A549 (cell line): ENCODE data around the gene MAPK8IP3. TPM values are rescaled to one million over a fixed set of nuclear protein-coding genes. Genes with fewer than 3 reads are reported as not detected.

Experiments used
- ATAC-seq, 2 experiments: fragments of 200-7000 bp in 1 of 2; fragments of >200 bp in 1 of 2; cut with Nextera tagmentation in 1 of 2; cut with Tn5 transposase in 1 of 2; 3 replicates each; pipeline versions ENCODE4 v1.8.0 to v1.9.1; 2018 to 2020; ENCODE audit warnings: mild to moderate bottlenecking in 1 of 2, moderate library complexity in 1 of 2
- CTCF ChIA-PET: fragments of 300-600 bp; sonication (Branson Sonifier 250); formaldehyde crosslinking; extraction: SDS; loops from one replicate; lab custom pipeline; 2021; ENCODE audit warnings: antibody characterized with exemption, inconsistent platforms; lab: Yijun Ruan, JAX
- POLR2A ChIA-PET: fragments of 350-600 bp; formaldehyde crosslinking; extraction: SDS; loops from one replicate; lab custom pipeline; 2021; ENCODE audit warnings: antibody characterized with exemption, inconsistent platforms; lab: Yijun Ruan, JAX
- DNase-seq, 2 experiments: peaks; one replicate each; pipeline versions ENCODE4 v3.0.0 to v3.0.0-alpha.2; 2011 to 2016; ENCODE audit warnings: low read depth in 1 of 2, low spot score in 1 of 2
- FAIRE-seq: peaks from 2 replicates; lab custom pipeline; 2011; peaks lifted over from hg19 to GRCh38; lab: Jason Lieb, UNC
- H3K27ac ChIP-seq, 2 experiments: fragments of >200 bp; sonication (Bioruptor Twin); formaldehyde crosslinking; 3 replicates each; pipeline ENCODE4 v1.5.1; 2016 to 2017
- H3K4me1 ChIP-seq: fragments of >200 bp; sonication (Bioruptor Twin); formaldehyde crosslinking; 3 replicates; pipeline ENCODE4 v1.6.1; 2016
- H3K4me2 ChIP-seq: fragments of >200 bp; sonication (Bioruptor Twin); formaldehyde crosslinking; 3 replicates; pipeline ENCODE4 v1.6.1; 2016
- H3K4me3 ChIP-seq: fragments of >200 bp; sonication (Bioruptor Twin); formaldehyde crosslinking; 3 replicates; pipeline ENCODE4 v1.5.1; 2016
- H3K9me3 ChIP-seq: fragments of >200 bp; sonication (Bioruptor Twin); formaldehyde crosslinking; 3 replicates; pipeline ENCODE4 v1.6.1; 2016
- ATOH8 ChIP-seq: fragments of 250-450 bp; sonication (Bioruptor Pico); IDR thresholded peaks from 2 replicates; pipeline ENCODE4 v1.5.0; 2020; ENCODE audit warnings: low read depth, mild to moderate bottlenecking, moderate library complexity
- CBX2 ChIP-seq: fragments of 200-600 bp; sonication (generic); IDR thresholded peaks from 2 replicates; pipeline ENCODE4 v1.6.1; 2016; ENCODE audit warnings: low read depth, mild to moderate bottlenecking, borderline replicate concordance
- CEBPB ChIP-seq, 2 experiments: fragments of >200 bp in 1 of 2; sonication (Bioruptor Twin) in 1 of 2; formaldehyde crosslinking in 1 of 2; IDR thresholded peaks; 2 replicates each; pipeline ENCODE4 v1.6.1; 2012 to 2016
- CHD4 ChIP-seq: fragments of 200-600 bp; sonication (generic); IDR thresholded peaks from 2 replicates; pipeline ENCODE4 v1.6.1; 2016; ENCODE audit warnings: antibody characterized with exemption, mild to moderate bottlenecking, borderline replicate concordance
- E2F6 ChIP-seq: IDR thresholded peaks from 2 replicates; pipeline ENCODE4 v1.6.1; 2012; ENCODE audit warnings: low read depth, borderline replicate concordance
- EHF ChIP-seq: fragments of 250-450 bp; sonication (Bioruptor Pico); IDR thresholded peaks from 2 replicates; pipeline ENCODE4 v1.5.0; 2020; ENCODE audit warnings: mild to moderate bottlenecking
- EHMT2 ChIP-seq: fragments of 200-600 bp; sonication (generic); IDR thresholded peaks from 2 replicates; pipeline ENCODE4 v1.6.1; 2016; ENCODE audit warnings: antibody characterized with exemption, low read depth, mild to moderate bottlenecking, moderate library complexity
- ELK1 ChIP-seq: fragments of 150-350 bp; IDR thresholded peaks from 2 replicates; pipeline ENCODE4 v1.6.1; 2014; ENCODE audit warnings: low read depth, mild to moderate bottlenecking, low read length
- FOSB ChIP-seq: fragments of 250-450 bp; sonication (Bioruptor Pico); IDR thresholded peaks from 2 replicates; pipeline ENCODE4 v1.5.0; 2020; ENCODE audit warnings: mild to moderate bottlenecking, moderate library complexity
- GATA3 ChIP-seq: IDR thresholded peaks from 2 replicates; pipeline ENCODE4 v1.6.1; 2012; ENCODE audit warnings: borderline replicate concordance
- HES2 ChIP-seq: fragments of >200 bp; sonication (Bioruptor Twin); formaldehyde crosslinking; IDR thresholded peaks from 2 replicates; pipeline ENCODE4 v1.6.1; 2016
- HMGXB4 ChIP-seq: fragments of 250-450 bp; sonication (Bioruptor Pico); IDR thresholded peaks from 2 replicates; pipeline ENCODE4 v1.5.0; 2021; ENCODE audit warnings: mild to moderate bottlenecking, moderate library complexity, borderline replicate concordance
- MAFK ChIP-seq: fragments of 450-650 bp; IDR thresholded peaks from 2 replicates; pipeline ENCODE4 v1.6.1; 2014; ENCODE audit not compliant: partially characterized antibody
- POLR2A ChIP-seq: IDR thresholded peaks from 2 replicates; pipeline ENCODE4 v1.6.1; 2012; ENCODE audit warnings: mild to moderate bottlenecking, low read length
- RAD21 ChIP-seq, 2 experiments: fragments of >200 bp in 1 of 2; sonication (Bioruptor Twin) in 1 of 2; formaldehyde crosslinking in 1 of 2; IDR thresholded peaks in 1 of 2; conservative IDR thresholded peaks in 1 of 2; 2 replicates in 1 of 2; 3 replicates in 1 of 2; pipeline ENCODE4 v1.6.1; 2012 to 2018; ENCODE audit warnings: inconsistent platforms in 1 of 2
- RARB ChIP-seq: fragments of 250-450 bp; sonication (Bioruptor Pico); IDR thresholded peaks from 2 replicates; pipeline ENCODE4 v1.8.0; 2021; ENCODE audit warnings: mild to moderate bottlenecking, moderate library complexity
- RCOR1 ChIP-seq: fragments of 150-350 bp; IDR thresholded peaks from 2 replicates; pipeline ENCODE4 v1.6.1; 2014; ENCODE audit warnings: antibody characterized with exemption, low read length, low read depth
- RFX5 ChIP-seq: fragments of 450-650 bp; IDR thresholded peaks from 2 replicates; pipeline ENCODE4 v1.7.1; 2014; ENCODE audit warnings: antibody characterized with exemption, mild to moderate bottlenecking, moderate library complexity
- SREBF2 ChIP-seq: fragments of 450-650 bp; IDR thresholded peaks from 2 replicates; pipeline ENCODE4 v1.6.1; 2014; ENCODE audit warnings: mild to moderate bottlenecking, moderate library complexity
- ZNF302 ChIP-seq: fragments of 250-450 bp; sonication (Bioruptor Pico); IDR thresholded peaks from 2 replicates; pipeline ENCODE4 v1.9.0; 2021; ENCODE audit warnings: inconsistent platforms, mild to moderate bottlenecking, moderate library complexity
- ZSCAN20 ChIP-seq: fragments of 250-450 bp; sonication (Bioruptor Pico); IDR thresholded peaks from 2 replicates; pipeline ENCODE4 v1.8.0; 2022; ENCODE audit warnings: mild to moderate bottlenecking, moderate library complexity
- WGBS: methylation state at CpG from one replicate; pipeline ENCODE4 v1.1.6; 2017; ENCODE audit errors: missing lambda C conversion rate; 5-methylcytosine and 5-hydroxymethylcytosine counted together
- polyA plus RNA-seq, 4 experiments: library from polyadenylated mRNA; depleted of rRNA in 3 of 4; stranded (reverse); fragments of >200 nt; fragmentation: RNase III in 1 of 4; extraction: RNeasy Plus Mini Kit Qiagen cat#74134 plus additional on column Dnase treatment in 1 of 4; gene quantifications; 2 replicates in 3 of 4; 3 replicates in 1 of 4; pipeline ENCODE4 v1.2.3, GENCODE V29; 2011 to 2017

Gene MAPK8IP3
- polyA plus RNA-seq, 2 of the 4 experiments (the other 2 are of a cell fraction) = 12.0 to 53.3 TPM

- ChIA-PET POLR2A (interaction anchor here (0.5 kb wide), 1 partner anchor 140 kb away, joined by 3 read pairs; no protein-coding TSS in a partner anchor), CTCF (interaction anchor here (1.0 to 1.4 kb wide), 3 partner anchors 9 to 49 kb away, joined by 3 to 4 read pairs (median 4); partner anchors contain the start of gene MAPK8IP3)
- Histone ChIP-seq H3K4me2 (no peak overlapping the region), H3K9me3 (no peaks in the 10 kb centered on the region), H3K4me3 (no peak overlapping the region), H3K4me1 (no peaks in the 10 kb centered on the region), H3K27ac (no peak overlapping the region)
- no peak for FAIRE-seq
- TF ChIP-seq ZSCAN20 (CRISPR knock-in tag) (no peak), RAD21 (conservative IDR thresholded peaks at IDR 0.05 in 1 of 2, IDR thresholded peaks at IDR 0.05 in 1 of 2) (no peak), HES2 (no peak), SREBF2 (no peak), CEBPB (IDR thresholded peaks at IDR 0.05) (no peak), ATOH8 (CRISPR knock-in tag) (no peak), POLR2A (no peak), RFX5 (no peak), CHD4 (no peak), GATA3 (no peak), FOSB (CRISPR knock-in tag) (no peak)
- 93% methylated on average over 16 of the region's 24 CpGs for whole genome bisulfite sequencing
- ATAC-seq = no peak
- DNase-seq = no peak
Measured at GRCh38 chr16:1656808-1657617, 49.0 kb upstream of the MAPK8IP3 start.

GRCh38 chr16:1657841-1658240, 48.2 kb upstream of the MAPK8IP3 start:
- Histone ChIP-seq H3K4me1 (no peaks in the 10 kb centered on the region), H3K4me2 (no peak overlapping the region), H3K4me3 (no peak overlapping the region), H3K9me3 (no peaks in the 10 kb centered on the region), H3K27ac (no peak overlapping the region)
- FAIRE-seq (no peak), DNase-seq (no peak), ATAC-seq (no peak)
- TF ChIP-seq RCOR1 = no peak
- no peak for TF ChIP-seq MAFK
- TF ChIP-seq RARB (CRISPR knock-in tag) = no peak
- TF ChIP-seq E2F6 = no peak
- TF ChIP-seq EHMT2 = no peak
- TF ChIP-seq HMGXB4 (CRISPR knock-in tag) = no peak
- TF ChIP-seq ZNF302 (CRISPR knock-in tag) = no peak
- no peak for TF ChIP-seq CBX2
- TF ChIP-seq EHF = no peak
- TF ChIP-seq ELK1 = no peak
- WGBS = 95% methylated on average over 13 of the region's 13 CpGs
- ChIA-PET CTCF (interaction anchor here (1.0 to 1.3 kb wide), 2 partner anchors 8 to 23 kb away, joined by 3 to 4 read pairs; no protein-coding TSS in a partner anchor), POLR2A (interaction anchor here (0.5 kb wide), 1 partner anchor 141 kb away, joined by 3 read pairs; no protein-coding TSS in a partner anchor)
